RKO (cell line): ENCODE results near the gene RIMKLB.
"Not testable (repeated sequence)": the region's sequence is repeated elsewhere in the genome, so short reads cannot be mapped to it uniquely, and the experiment has no call there.

Experiments used
- DNase-seq: peaks from one replicate; pipeline ENCODE4 v3.0.0-alpha.2; 2016; ENCODE audit warnings: low spot score

RIMKLB gene

DNA sequence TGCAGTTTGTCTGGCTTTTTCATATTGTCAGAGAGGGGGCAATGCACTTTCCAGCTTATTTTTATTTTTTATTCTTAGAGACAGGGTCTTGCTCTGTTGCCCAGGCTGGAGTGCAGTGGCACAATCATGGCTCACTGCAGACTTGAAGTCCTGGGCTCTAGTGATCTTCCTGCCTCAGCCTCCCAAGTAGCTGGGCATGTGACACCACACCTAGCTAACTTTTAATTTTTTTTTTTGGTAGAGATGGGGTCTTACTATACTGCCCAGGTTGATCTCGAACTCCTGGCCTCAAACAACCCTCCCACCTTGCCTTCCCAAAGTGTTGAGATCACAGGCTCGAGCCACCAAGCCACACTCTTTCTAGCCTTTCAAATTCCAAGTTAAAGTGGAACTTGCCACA, 120.7 kb downstream of the RIMKLB start:
- no peak for DNase-seq

- DNase-seq = no peak
Measured at GRCh38 chr12:8819666-8819980, 121.8 kb downstream of the RIMKLB start.

DNA sequence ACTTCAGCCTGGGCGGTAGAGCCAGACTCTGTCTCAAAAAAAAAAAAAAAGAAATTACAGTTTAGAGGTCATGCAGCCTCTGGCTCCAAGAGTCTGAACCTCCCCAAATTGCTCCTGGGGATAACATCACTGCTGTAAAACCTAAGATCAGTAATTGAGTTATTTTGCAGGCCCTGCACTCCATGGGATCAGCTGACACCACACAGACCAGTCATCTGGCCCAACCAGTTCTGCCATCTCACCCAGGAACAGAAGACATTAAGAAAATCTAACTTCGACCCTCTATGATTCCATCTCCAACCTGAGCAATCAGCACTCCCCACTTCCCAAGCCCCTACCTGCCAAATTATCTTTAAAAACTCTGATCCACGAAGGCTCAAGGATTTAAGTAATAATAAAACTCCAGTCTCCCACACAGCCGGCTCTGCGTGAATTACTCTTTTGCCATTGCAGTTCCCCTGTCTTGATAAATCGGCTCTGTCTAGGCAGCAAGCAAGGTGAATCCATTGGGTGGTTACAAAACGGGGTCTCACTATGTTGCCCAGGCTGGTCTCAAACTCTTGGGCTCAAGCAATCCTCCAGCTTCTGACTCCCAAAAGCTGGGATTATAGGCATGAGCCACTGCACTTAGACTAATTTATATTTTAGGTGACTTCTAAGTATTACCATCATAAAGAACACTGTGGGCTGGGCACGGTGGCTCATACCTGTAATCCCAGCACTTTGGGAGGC, 123.1 kb downstream of the RIMKLB start:
- not testable (repeated sequence) for DNase-seq

- no peak for DNase-seq
Measured at GRCh38 chr12:8821591-8821990, 123.8 kb downstream of the RIMKLB start.

- no peak for DNase-seq
Measured at GRCh38 chr12:8822298-8822697, 124.5 kb downstream of the RIMKLB start, which contains the start of gene A2ML1. A2ML1 (plus strand) TSS chr12:8822621; CDS start chr12:8822652, 31 bp downstream.

DNA sequence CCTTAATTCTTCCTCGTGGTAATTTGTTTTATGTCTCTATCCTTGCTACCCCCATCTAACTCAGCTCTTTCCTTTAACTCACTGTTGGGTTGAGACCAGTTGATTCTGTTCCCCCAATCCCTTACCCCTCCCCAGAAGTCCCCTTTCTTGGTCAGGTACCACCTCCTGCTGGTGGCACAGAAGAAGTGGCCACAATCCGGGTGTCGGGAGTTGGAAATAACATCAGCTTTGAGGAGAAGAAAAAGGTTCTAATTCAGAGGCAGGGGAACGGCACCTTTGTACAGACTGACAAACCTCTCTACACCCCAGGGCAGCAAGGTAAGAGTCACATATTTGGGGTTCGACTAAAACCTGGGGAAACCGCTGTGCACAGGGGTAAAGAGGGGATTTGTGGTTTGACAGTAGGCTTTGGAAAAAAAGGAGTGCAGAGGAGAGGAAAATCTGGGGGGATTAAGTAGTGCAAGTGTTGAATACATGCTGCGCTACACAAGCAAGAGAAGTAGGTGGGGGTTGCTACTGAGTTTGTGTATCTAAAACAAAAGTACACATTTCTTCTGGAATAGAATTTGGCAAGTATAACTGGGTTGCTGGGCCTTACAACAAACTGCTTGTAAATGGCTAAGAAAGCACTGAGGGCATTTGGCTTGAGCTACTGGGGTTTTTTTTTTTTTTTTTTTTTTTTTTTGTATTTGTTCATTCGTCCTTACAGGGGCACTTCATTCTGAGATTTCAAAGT, 125.9 kb downstream of the RIMKLB start:
- DNase-seq = no peak

DNA sequence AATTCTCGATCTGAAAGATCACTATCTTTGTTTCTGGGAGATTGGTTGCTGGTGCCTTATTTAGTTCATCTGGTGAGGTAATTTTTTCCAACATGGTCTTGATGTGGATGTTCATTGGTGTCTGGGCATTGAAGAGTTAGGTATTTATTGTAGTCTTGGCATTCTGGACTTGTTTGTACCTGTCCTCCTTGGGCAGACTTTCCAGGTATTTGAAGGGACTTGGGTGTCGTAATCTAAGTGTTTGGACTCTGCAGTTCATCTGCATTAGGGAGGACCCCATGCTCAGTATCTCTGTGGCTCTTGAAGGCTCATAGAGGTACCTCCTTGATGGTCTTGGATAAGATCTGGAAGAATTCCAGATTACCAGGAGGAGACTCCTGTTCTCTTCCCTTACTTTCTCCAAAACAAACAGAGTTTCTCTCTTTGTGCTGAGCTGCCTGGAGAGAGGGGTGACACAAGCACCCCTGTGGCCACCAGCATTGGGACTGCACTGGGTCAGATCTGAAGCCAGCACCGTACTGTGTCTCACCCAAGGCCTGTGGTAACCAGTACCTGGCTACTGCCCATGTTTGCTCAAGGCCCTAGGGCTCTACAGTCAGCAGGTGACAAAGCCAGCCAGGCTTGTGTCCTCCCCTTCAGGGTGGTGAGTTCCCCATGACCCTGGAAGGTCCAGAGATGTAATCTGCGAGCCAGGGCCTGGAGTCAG, 129.9 kb downstream of the RIMKLB start:
- DNase-seq = no peak

DNA sequence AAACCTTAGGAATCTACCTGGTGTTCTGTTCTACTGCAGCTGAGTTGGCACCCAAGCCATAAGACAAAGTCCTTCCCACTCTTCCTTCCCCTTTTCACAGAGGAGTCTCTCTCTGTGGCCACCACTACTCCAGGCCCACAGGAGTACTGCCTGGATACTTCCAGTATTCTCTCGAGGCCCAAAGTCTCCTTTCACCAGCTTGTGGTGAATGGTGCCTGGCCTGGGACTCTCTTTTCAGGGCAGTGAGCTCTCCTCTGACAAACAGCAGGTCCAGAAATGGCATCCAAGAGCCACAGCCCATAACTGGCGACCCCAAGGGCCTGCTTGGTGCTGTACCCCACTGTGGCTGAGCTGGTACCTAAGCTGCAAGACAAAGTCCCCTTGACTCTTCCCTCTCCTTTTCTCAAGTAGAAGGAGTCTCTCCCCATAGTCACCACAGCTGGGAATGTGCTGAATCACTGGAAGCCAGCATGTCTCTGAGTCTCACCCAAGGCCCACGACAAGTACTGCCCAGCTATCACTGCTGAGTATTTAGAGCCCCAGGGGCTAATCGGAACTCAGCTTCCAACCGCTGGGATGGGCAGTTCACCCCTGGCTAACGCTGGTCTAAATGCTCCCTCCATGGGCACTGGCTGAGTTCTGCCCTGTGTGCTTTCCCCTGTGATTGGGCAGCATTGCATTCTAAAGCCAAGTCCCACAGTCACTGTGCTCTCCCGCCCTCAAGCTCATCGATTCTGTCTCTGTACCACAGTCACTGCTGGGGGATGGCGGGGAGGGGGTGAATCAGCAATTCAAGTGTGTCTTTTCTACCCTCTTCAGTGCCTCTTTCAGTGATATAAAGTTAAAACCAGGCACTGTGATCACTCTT, 130.7 kb downstream of the RIMKLB start:
- no peak for DNase-seq

- DNase-seq = no peak
Measured at GRCh38 chr12:8829125-8829518, 131.3 kb downstream of the RIMKLB start.

DNA sequence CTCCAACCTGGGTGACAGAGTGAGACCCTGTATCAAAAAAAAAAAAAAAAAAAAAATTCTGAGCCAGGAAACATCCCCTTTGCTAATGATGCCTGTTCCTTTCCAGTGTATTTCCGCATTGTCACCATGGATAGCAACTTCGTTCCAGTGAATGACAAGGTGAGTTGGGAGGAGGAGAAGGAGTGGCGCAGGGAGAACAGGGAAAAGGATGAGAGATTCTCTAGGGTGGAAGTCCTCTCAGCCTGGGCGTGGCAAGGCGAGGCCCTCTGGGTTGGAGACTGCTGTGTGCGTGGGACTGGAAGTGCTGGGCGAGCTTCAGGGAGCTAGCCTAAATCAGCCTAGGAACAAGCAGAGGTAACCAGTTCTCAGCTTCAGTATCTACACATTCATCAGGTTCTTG, 131.8 kb downstream of the RIMKLB start:
- DNase-seq = no peak

DNA sequence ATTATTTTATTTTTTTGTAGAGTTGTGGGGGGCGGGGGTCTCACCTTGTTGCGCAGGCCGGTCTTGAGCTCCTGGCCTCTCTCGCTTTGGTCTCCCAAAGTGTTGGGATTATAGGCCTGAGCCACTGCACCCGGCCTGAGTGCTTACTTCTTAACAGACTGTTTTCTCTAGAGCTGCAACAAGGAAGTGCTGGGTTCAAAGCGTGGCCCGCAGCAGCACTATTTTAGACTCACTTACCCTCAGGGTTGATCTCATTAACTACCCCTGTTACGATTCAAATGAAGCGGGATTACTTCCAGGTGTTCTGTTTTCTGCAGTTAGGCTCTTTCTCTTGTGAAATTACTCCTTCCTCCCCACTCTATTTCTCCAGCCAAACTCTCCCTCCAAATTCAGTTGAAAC, 133.3 kb downstream of the RIMKLB start:
- DNase-seq = no peak

DNA sequence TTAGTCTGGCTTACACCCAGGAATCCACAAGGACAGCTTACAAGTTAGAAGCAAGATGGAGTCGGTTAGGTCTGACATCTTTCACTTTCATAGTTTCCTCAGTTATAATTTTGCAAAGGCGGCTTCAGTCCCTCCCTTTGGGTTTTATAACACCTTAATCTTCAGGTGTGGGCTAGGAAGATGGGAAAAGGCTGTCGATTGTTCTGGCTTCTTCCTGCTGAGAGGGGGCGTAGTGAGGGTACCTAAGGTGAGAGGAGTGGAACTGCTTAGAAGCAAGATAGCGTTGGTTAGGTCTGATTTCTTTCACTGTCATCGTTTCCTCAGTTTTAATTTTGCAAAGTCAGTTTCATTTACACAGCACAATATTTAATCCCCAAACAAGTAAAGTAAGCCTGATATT, 134.7 kb downstream of the RIMKLB start:
- DNase-seq = no peak
